DND-41 (cell line): Measurements from ENCODE around the gene CPA2.

Experiments used
- ATAC-seq: fragments of 200-7000 bp; cut with Tn5 transposase; 3 replicates; pipeline ENCODE4 v1.9.1; 2021; ENCODE audit warnings: low read depth; ENCODE audit not compliant: insufficient read depth
- DNase-seq: peaks from one replicate; pipeline ENCODE4 v3.0.0-alpha.2; 2020
- H2AFZ ChIP-seq: 2 replicates; pipeline ENCODE4 v1.6.0; 2012; ENCODE audit warnings: low read depth, low read length
- H3K27ac ChIP-seq: 2 replicates; pipeline ENCODE4 v1.5.1; 2012; ENCODE audit warnings: low read length, inconsistent platforms
- H3K27me3 ChIP-seq: fragments of 200-600 bp; sonication (generic); 2 replicates; pipeline ENCODE4 v1.6.0; 2012; ENCODE audit warnings: low read length, mild to moderate bottlenecking, inconsistent platforms; ENCODE audit not compliant: insufficient read depth, poor library complexity
- H3K36me3 ChIP-seq: 2 replicates; pipeline ENCODE4 v1.5.1; 2012; ENCODE audit warnings: low read length, inconsistent platforms; ENCODE audit not compliant: insufficient read depth
- H3K4me1 ChIP-seq: 2 replicates; pipeline ENCODE4 v1.5.1; 2012; ENCODE audit warnings: mild to moderate bottlenecking, low read length; ENCODE audit not compliant: insufficient read depth
- H3K4me2 ChIP-seq: 2 replicates; pipeline ENCODE4 v1.6.0; 2012; ENCODE audit warnings: mild to moderate bottlenecking, moderate library complexity, low read length, inconsistent platforms; ENCODE audit not compliant: insufficient read depth
- H3K4me3 ChIP-seq, 2 experiments: fragments of 200-600 bp in 1 of 2; shearing (Covaris generic) in 1 of 2; 2 replicates each; pipeline ENCODE4 v1.5.1; 2012 to 2016; ENCODE audit warnings: inconsistent platforms in 2 of 2, low read length in 2 of 2, mild to moderate bottlenecking in 2 of 2, low read depth in 1 of 2, moderate library complexity in 1 of 2
- H3K79me2 ChIP-seq: 2 replicates; pipeline ENCODE4 v1.6.0; 2012; ENCODE audit warnings: low read length, inconsistent platforms; ENCODE audit not compliant: insufficient read depth
- H3K9ac ChIP-seq: 2 replicates; pipeline ENCODE4 v1.6.0; 2012; ENCODE audit warnings: low read depth, mild to moderate bottlenecking, inconsistent platforms, low read length, moderate library complexity
- H3K9me3 ChIP-seq: 2 replicates; pipeline ENCODE4 v1.5.1; 2012; ENCODE audit warnings: low read length, moderate library complexity, mild to moderate bottlenecking, inconsistent platforms; ENCODE audit not compliant: insufficient read depth, severe bottlenecking
- H4K20me1 ChIP-seq: 2 replicates; pipeline ENCODE4 v1.6.0; 2012; ENCODE audit warnings: low read length; ENCODE audit not compliant: insufficient read depth
- CTCF ChIP-seq: IDR thresholded peaks from 2 replicates; pipeline ENCODE4 v1.5.1; 2012; ENCODE audit warnings: borderline replicate concordance, low read length, moderate library complexity, mild to moderate bottlenecking; ENCODE audit not compliant: poor library complexity, severe bottlenecking; ENCODE audit errors: extremely low read depth
- EZH2 ChIP-seq: IDR thresholded peaks from 3 replicates; pipeline ENCODE4 v1.6.1; 2012; ENCODE audit warnings: borderline replicate concordance, low read depth, mild to moderate bottlenecking, moderate library complexity, low read length, inconsistent platforms; ENCODE audit not compliant: severe bottlenecking

The CPA2 gene

DNA sequence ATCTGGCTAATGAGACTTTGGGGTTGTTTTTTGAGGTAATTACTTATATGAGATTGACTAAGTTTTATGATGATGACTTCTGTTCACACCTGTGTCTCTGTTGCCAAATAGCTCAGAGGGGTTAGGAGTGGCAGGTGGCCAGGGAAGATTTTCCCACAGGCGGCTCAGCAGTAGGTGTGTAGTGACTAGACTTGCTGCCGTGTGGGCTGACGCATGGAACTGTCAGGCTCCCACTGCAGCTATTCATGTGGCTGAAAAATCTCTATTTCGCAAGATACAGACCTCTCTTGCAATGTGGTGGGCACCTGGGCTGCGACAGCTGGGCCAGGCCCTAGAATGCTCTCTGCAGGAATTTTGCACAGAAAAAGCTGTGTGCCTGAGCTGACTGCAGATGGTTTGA lies 27.7 kb downstream of the CPA2 start:
- H3K9ac ChIP-seq, result no peak overlapping the region
- no peak for TF ChIP-seq EZH2
- no peak for TF ChIP-seq CTCF
- peak; percentile 77 for ATAC-seq
- peaks cover 6% of the 10 kb centered on the region for H3K27me3 ChIP-seq
- no peak overlapping the region for H2AFZ ChIP-seq
- H3K4me3 ChIP-seq, result no peak overlapping the region
- peak; percentile 34 for DNase-seq
- H3K79me2 ChIP-seq, result no peaks in the 10 kb centered on the region
- H3K4me1 ChIP-seq, result no peaks in the 10 kb centered on the region
- H3K9me3 ChIP-seq, result no peaks in the 10 kb centered on the region
- no peaks in the 10 kb centered on the region for H4K20me1 ChIP-seq
- no peaks in the 10 kb centered on the region for H3K36me3 ChIP-seq
- no peak overlapping the region for H3K27ac ChIP-seq
- no peak overlapping the region for H3K4me2 ChIP-seq

GRCh38 chr7:130296221-130296951 lies 29.7 kb downstream of the CPA2 start:
- Histone ChIP-seq H3K4me1 (no peaks in the 10 kb centered on the region), H3K27ac (no peak overlapping the region), H3K79me2 (no peaks in the 10 kb centered on the region), H3K27me3 (peaks cover 12% of the 10 kb centered on the region), H3K36me3 (no peaks in the 10 kb centered on the region), H3K9me3 (no peaks in the 10 kb centered on the region), H3K9ac (no peak overlapping the region), H3K4me3 (no peak overlapping the region), H3K4me2 (no peak overlapping the region), H2AFZ (no peak overlapping the region), H4K20me1 (no peaks in the 10 kb centered on the region)
- ATAC-seq (no peak), DNase-seq (no peak)
- TF ChIP-seq CTCF (no peak), EZH2 (no peak)

DNA sequence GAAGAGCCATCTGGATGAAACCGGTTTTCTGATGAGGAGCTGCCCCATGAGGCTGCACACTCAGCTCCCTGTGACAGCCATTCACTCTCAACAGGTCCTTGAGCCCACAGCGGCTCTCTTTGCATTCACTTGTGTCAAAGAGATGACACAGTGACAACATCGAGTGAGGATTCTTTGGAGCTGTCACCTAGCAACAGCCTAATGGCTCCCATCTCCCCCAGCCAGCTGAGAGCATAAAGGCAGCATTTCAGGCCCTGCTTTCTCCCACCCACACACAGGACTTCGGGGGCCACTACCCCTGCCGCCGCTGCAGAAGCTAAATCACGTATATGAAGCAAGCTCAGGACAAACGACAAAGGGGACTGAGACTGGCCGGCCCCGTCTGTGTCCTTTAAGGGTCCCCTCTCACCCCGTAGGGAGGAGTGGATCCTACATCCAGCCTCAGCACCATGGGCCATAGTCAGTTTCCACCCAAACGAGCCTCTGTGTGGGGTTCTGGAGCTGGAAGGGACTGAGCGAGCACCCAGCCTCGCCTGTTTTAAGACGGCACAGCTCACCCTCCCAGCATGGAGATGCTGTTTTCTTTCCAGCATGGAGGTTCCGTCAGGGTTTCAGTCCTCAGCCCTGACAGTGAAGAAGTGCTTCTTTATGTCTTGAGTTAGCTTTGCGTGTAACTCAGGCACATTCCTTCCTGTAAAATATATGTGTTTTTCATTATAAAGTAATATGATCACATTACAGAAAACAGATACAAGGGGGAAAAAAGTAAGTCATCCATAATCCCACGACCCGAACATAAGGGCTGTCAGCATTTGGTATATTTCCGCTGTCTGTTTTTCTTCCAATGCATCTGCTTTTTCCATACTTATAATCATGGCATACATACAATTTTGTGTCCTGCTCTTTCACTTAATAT lies 31.2 kb downstream of the CPA2 start:
- ATAC-seq, result no peak
- Histone ChIP-seq H4K20me1 (no peaks in the 10 kb centered on the region), H3K4me2 (no peak overlapping the region), H3K27me3 (peaks cover 15% of the 10 kb centered on the region), H3K9ac (no peak overlapping the region), H3K36me3 (no peaks in the 10 kb centered on the region), H3K79me2 (no peaks in the 10 kb centered on the region), H3K4me3 (no peak overlapping the region), H2AFZ (no peak overlapping the region), H3K4me1 (no peaks in the 10 kb centered on the region), H3K27ac (no peak overlapping the region), H3K9me3 (no peaks in the 10 kb centered on the region)
- DNase-seq, result no peak
- TF ChIP-seq EZH2 (no peak), CTCF (no peak)
